GM10266 (cell line): Measurements from ENCODE around the gene ERVH48-1.
"Not testable (repeated sequence)": the region's sequence is repeated elsewhere in the genome, so short reads cannot be mapped to it uniquely, and the experiment has no call there.

Experiments
- DNase-seq: peaks from one replicate; pipeline ENCODE4 v3.0.0; 2012; ENCODE audit errors: extremely low spot score
- TF ChIP-seq, protein P1 (sequence below): IDR thresholded peaks from 2 replicates; pipeline ENCODE4 v1.5.1; 2012; ENCODE audit warnings: mild to moderate bottlenecking, low read depth; ENCODE audit not compliant: control insufficient read depth, insufficient read depth; ENCODE audit errors: missing control alignments

Gene ERVH48-1

GRCh38 chr21:42918291-42918690 lies 7.1 kb downstream of the ERVH48-1 start:
- TF ChIP-seq, protein P1, sequence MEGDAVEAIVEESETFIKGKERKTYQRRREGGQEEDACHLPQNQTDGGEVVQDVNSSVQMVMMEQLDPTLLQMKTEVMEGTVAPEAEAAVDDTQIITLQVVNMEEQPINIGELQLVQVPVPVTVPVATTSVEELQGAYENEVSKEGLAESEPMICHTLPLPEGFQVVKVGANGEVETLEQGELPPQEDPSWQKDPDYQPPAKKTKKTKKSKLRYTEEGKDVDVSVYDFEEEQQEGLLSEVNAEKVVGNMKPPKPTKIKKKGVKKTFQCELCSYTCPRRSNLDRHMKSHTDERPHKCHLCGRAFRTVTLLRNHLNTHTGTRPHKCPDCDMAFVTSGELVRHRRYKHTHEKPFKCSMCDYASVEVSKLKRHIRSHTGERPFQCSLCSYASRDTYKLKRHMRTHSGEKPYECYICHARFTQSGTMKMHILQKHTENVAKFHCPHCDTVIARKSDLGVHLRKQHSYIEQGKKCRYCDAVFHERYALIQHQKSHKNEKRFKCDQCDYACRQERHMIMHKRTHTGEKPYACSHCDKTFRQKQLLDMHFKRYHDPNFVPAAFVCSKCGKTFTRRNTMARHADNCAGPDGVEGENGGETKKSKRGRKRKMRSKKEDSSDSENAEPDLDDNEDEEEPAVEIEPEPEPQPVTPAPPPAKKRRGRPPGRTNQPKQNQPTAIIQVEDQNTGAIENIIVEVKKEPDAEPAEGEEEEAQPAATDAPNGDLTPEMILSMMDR, result no peak
- DNase-seq, result no peak

DNA sequence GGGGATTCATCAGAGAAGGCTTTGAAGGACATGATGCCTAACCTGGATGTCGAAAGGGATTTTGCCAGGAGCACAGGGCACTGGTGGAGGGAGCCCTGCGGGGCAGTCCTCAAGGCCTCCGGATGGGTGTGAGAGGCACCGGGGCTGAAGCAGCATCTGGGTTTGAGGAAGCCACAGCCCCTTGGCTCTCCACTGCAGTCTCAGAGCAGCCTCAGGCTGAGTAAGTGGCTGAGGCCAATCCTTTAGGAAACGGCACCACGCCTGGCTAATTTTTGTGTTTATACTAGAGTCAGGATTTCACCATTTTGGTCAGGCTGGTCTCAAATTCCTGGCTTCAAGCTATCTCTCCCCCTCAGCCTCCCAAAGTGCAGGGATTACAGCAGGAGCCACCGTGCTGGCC lies 12.0 kb downstream of the ERVH48-1 start:
- TF ChIP-seq, protein P1, result no peak
- no peak for DNase-seq

- not testable (repeated sequence) for DNase-seq
These were observed 13.5 kb downstream of the ERVH48-1 start for GRCh38 chr21:42911920-42912319.

- not testable (repeated sequence) for DNase-seq
These were observed 16.9 kb downstream of the ERVH48-1 start for GRCh38 chr21:42908484-42908883.

DNA sequence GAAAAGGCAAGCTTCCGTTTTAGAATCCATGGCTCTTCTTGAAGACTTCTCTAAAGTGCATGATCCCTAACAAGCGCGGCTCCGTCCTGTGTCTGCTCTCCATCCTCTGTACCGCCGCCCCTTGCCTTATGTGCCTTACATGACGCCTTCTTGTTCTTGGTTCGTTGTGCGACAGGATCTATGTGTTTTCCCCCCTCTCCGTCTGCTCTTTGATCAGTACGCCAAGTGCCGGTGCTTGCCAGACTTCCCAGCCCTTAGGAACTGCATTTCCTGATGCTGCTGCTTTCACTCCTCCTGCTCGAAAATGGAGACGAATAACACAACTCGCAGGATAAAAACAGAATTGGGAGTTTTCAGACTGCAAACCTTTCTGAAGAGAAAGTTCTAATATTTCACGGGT lies 19.2 kb downstream of the ERVH48-1 start:
- TF ChIP-seq, protein P1, result no peak
- no peak for DNase-seq

- DNase-seq, result no peak
- TF ChIP-seq, protein P1, result no peak
These were observed 20.2 kb downstream of the ERVH48-1 start for GRCh38 chr21:42905195-42905594.

GRCh38 chr21:42903817-42904216 lies 21.6 kb downstream of the ERVH48-1 start:
- TF ChIP-seq, protein P1, result no peak
- DNase-seq, result no peak

DNA sequence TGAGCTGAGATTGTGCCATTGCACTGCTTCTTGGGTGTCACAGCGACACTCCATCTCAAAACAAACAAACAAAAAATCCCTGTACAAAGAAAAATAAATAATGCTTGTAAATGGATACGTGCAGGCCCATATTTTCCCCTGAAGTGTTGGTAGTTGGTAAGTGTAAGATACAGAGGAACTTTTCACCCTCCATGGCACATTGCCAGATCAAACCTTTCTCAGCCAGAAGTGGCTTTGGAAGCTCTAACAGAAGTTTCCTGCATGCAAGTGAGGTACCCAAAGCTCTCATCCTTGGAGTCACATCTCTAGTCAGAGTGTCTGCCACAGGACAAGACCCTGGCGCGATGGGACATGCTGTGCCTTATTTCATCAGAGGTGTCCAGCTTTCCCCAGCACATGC lies 25.0 kb downstream of the ERVH48-1 start:
- DNase-seq, result no peak
- TF ChIP-seq, protein P1, result no peak
